TTC549 (cell line): ENCODE measurements around the gene LIPE.
A peak's percentile ranks its signal among the peaks of the same experiment; 100 is the strongest.

Source experiments
- FAIRE-seq: peaks from 2 replicates; lab custom pipeline; 2012; peaks lifted over from hg19 to GRCh38; lab: Jason Lieb, UNC

The LIPE gene

DNA sequence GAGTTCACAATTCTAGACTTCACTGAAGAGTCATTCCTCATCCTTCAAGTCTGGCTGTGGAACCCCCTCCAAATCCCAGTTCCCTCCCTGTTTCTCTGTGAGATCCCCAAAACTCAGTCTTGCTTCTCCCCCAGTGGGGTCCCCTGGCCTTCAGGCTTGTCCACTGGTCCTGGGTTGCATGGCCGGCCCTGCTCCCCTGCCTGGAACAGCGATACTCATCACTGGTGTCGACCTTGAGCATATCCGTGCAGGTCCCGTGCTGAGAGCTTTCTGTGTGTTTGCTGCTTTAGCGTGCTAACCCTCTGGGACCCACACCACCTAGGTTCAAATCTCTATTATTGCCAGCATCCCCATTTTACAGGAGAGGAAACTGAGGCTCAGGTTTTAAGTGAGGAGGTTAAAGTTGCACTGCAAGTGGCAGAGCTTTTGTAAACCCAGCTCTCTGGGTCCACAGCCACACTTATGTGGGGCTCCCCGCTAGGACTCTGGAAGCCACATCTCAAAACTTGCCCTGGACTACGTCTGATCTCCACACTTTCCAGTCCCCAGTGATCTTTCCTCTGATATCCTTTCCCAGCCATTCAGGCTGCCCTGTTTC, 15.5 kb downstream of the LIPE start:
- no peak for FAIRE-seq

- FAIRE-seq: no peak
These were observed 16.8 kb downstream of the LIPE start for GRCh38 chr19:42410371-42410770.

GRCh38 chr19:42409477-42409876, 17.7 kb downstream of the LIPE start:
- FAIRE-seq: no peak

DNA sequence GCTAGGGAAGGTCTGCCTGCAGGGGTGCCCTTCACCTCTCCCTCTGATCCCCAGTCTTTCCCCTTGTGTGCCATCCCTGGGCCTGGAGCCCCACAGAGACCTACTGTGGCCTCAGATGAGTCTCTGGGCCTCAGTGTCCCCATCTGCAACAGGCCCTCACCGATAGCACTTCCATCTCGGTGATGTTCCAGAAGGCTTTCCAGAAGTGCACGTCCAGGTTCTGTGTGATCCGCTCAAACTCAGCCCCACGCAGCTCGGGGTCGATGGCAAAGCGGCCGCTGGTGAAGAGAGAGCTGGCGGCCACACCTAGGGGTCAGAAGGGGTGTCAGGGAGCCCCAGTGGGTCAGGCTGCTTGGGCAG, 19.4 kb downstream of the LIPE start:
- FAIRE-seq: no peak

- FAIRE-seq: no peak
These were observed 19.9 kb downstream of the LIPE start for GRCh38 chr19:42407085-42407815.

DNA sequence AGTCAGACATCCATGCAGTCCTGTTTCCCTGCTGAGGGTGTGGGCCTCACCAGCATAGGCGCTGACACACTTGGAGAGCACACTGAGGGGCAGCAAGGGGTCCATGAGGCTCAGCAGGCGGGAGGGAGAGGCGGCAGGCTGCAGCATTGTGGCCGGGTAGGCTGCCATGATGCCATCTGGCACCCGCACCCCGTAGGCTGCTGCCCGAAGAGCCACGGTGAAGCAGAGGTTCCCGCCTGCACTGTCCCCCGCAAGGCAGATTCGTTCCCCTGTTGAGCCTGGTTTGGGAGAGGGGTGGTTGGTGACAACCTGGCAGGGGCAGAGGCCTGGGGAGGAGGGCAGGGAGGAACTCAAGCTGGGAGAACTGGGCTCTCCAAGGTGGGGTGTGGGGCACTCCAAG, 21.1 kb downstream of the LIPE start:
- no peak for FAIRE-seq

GRCh38 chr19:42403586-42403985, 23.6 kb downstream of the LIPE start:
- FAIRE-seq: no peak

DNA sequence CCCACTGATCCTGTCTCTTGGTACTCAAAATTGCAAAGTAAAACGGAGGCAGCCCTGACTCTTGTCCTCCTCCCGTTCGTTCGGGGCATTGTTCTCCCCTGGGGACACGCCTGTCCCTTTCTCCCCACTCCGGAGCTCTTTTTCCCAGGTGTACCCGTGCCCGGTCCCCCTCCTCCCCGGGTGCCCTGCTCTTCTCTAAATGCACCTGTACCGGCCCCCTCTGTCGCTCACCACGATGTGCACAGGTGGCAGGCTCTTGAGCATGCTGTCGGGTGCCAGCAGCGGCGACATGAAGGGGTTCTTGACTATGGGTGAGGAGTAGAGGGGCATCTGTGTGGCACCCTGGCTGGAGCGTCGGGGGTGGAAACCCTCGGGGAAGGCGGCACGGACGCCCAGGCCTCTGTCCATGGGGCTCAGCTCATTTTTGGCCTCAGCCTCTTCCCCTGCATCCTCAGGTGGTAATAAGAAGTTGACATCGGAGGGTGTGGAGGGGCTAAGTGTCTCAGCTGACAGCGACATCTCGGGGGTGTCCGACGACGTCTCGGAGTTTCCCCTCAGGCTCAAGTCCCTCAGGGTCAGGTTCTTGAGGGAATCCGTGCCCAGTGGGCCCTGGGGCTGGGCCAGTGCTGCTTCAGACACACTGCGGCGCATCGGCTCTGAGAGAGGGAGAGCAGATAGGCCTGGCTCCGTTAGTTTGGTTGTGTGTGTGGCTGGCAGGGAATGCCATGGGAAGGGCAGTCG, 24.6 kb downstream of the LIPE start:
- FAIRE-seq: no peak

DNA sequence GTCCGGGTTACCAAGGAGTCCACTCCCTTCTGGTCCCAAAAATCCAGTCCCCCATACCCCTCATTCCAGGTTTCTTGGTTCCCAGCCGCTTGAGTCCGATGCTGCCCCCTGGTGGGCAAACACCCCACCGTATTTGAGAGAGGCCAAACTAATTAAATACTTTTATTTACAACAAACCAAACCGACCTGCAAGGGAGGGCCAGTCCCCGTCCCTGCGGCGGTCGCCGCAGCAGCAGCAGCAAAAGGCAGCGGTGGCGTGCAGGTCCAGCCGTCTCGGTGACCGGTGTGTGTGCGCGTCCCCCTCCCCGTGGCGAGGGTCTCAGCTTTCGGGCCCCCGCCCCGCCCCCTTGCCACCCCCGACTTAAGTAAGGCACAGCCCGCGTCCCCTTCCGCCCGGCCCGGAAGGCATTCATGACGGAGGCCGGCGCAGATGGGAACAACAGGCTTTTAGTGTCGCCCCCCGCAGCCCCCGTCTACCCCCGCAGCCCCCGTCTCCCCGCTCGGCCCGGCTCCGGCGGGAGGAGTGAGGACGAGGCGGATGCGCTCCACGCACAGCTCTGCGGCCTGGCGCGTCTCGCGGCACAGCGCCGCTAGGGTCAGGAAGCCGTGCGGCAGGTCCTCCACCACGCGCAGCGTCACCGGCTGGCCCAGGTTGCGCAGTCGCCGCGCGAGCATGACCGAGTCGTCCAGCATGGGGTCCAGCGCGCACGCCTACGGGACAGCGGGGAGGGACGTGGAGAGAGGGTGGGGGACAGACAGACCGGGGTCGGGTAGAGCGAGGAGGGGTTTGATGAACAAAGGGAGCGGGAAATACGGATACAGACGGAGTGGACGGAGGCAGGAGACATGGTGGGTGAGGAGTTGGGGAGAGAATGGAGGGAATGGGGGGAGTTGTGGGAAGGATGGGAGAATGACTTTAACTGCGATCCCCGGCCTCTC, 25.6 kb downstream of the LIPE start:
- FAIRE-seq: no peak

- FAIRE-seq: no peak
These were observed 26.8 kb downstream of the LIPE start for GRCh38 chr19:42400404-42400803.

DNA sequence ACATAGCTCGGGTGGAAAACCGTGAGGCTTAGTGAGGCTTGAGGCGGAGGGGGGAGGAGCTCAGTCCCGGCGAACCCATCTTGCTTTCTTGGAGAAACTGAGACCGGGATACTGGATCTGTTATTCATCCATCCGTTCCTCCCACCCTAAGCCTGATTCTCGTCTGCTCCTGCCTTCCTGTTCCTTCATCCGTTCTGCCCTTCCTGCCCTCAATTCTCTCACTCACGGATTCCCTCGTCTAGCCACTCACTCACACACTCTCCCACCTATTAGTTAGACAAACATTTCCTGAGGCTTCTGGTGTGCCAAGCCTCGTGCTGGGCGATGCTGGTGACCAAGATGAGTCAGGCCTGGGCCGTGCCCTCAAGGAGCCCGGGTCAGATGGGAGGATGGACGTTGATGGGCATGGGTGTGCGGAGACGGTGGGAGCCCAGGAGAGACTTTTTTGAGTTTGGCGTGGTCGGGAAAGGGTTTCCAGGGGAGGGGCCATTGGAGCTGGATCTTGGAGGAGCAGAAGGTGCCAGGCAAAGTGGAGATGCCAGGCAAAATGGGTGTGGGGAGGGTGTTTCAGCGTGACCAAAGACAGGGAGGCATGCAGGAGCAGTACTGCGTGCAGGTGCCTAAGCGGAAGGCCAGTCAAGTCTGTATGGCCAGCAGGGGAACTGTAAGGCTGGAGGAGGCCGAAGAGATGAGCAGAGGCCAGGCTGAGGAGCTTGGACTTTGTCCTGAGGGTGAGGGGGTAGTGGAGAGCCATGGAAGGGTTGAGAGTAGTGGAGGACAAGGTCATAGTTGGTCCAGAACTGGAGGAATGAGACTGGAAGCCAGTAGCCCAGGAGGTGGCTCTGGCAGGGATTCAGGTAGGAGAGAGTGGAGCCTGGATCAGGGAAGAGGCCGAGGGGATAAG, 29.7 kb downstream of the LIPE start:
- no peak for FAIRE-seq

DNA sequence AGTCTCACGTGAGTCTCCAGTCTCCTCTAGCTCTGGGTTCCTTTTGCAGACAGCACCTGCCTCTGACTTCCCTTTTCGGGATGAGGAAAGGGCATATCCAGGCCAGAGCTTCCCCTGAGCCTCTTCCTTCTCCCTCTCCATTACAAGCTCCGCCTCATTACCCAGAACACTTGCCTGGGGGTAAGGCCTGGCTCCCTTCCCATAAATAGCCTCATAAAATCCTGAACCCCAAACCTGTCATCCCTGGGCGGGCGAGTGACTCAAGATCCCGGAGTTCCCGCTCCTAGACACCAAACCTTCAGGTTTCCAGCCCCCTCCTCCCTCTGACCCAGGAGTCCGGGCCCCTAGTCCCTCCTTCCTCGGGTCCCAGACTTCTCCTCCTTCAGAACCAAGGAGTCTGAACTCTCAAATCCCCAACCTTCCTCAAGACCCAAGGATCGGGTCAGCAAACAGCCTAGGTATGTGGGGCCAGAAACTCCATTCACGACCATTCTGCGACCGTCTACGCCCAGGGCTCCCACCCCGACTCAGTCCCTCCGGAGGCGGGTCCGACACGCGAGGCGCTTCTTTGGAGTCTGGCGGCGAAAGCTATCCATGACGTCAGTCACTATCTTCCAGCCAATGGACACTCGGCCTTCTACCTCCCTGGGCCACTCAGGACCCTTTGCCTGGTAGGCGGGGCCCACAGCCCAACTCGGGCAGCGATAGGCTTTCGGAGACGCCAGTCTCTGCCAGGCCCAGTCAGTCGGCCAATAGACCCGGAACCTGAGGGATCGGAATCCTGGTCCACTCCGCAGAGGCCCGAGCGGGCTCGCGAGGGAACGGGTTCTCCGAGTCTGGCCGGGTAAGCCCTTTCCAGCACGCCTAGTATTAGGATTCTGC, 30.6 kb downstream of the LIPE start:
- peak; percentile 96 for FAIRE-seq

DNA sequence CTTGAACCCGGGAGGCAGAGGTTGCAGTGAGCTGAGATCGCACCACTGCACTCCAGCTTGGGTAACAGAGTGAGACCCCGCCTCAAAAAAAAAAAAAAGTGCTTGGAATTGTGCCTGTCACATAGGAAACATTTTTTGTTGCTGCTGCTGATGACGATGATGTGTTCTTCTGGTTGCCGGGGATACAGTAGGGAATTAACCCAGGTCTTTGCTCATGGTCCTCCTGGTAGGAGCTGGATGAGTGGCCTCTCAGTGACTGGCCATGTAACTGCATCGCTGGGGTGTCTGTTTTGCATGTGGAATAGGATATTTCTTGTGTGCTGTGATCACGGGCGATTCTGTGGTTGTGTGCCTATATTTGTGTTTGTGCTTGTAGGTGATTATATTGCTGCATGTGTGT, 32.4 kb downstream of the LIPE start:
- FAIRE-seq: no peak

- FAIRE-seq: no peak
These were observed 35.0 kb downstream of the LIPE start for GRCh38 chr19:42392165-42392564.

DNA sequence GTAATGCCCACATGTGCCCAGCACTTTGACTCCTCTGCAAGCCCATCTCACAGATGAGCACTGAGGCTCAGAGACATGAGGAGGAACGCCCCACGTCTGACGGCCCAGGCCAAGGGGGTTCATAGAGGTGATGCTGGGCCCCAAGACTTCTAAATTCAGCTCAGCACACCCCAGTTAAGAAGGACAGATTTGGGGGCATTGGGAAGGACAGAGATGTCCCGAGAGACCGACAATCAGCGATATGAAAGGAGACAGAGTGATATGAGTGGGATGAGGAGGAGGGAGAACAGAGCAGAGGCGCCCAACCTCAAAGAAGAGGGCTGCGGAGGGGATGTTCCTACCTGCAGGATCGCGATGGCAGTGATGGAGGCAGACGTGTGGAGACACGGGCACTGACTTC, 37.3 kb downstream of the LIPE start, which contains the start of gene CNFN:
TSS of gene CNFN (minus strand) at position 399 of the 400 bp plus-strand sequence. CDS start 1,260 bp downstream, outside the sequence.
- no peak for FAIRE-seq

GRCh38 chr19:42388851-42389489, 38.2 kb downstream of the LIPE start:
- no peak for FAIRE-seq

- FAIRE-seq: no peak
These were observed 40.0 kb downstream of the LIPE start for GRCh38 chr19:42386974-42387707.

DNA sequence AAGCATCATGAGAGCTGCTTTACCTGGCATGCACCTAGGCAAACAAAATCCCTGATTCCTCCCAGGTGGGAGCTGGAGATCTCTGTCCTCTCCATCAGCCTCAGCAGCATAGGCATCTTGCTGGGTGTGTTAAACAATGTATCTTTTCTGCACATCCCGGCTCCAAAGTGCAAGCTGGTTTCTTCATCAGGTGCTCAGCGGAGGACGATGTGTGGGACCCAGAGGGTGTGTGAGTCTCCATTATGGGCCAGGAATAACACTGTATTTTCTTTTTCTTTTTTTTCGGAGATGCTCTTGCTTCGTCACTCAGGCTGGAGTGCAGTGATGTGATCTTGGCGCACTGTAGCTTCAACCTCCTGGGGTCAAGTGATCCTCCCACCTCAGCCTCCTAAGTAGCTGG, 47.0 kb downstream of the LIPE start:
- no peak for FAIRE-seq
